ENCODE data around the gene TBPL1.

DNA sequence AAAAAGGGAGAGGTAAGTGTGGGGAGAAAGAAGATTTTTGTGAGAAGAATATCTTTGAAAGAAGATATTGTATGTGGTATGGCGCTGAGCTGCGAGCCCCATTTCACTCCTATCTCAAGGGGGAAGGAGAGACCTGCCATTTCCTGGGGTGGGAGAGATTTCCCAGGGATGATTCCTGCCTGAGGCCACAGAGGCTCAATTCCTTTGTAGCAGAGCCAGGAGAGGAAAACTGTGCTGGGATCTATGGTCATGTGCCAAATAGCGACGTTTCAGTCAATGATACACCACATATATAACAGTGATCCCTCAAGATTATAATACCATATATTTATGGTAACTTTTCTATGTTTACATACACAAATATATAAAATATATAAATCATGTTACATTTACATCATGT is 35.2 kb upstream of the TBPL1 start:
- TF ChIP-seq SPI1 (IDR thresholded peaks at IDR 0.05; ENCODE audit: borderline replicate concordance, low read depth, low read length) (no peak), PTTG1 (tag; IDR thresholded peaks at IDR 0.05; ENCODE audit: low read depth) (no peak), RAD51 (IDR thresholded peaks at IDR 0.05; ENCODE audit: borderline replicate concordance, low read depth) (no peak), GTF2E2 (tag; IDR thresholded peaks at IDR 0.05) (no peak), NFYB (IDR thresholded peaks at IDR 0.05; ENCODE audit: extremely low read depth, insufficient read length) (no peak), RBM39 (optimal IDR thresholded peaks at IDR 0.05; ENCODE audit: low read depth, low read length) (no peak), ZFX (CRISPR knock-in tag; IDR thresholded peaks at IDR 0.05) (no peak), FOSL1 (tag; conservative IDR thresholded peaks at IDR 0.05) (no peak)
- TF ChIP-seq, protein P1, sequence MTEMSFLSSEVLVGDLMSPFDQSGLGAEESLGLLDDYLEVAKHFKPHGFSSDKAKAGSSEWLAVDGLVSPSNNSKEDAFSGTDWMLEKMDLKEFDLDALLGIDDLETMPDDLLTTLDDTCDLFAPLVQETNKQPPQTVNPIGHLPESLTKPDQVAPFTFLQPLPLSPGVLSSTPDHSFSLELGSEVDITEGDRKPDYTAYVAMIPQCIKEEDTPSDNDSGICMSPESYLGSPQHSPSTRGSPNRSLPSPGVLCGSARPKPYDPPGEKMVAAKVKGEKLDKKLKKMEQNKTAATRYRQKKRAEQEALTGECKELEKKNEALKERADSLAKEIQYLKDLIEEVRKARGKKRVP (CRISPR knock-in tag; IDR thresholded peaks at IDR 0.05), result no peak
- TF ChIP-seq, protein P2, sequence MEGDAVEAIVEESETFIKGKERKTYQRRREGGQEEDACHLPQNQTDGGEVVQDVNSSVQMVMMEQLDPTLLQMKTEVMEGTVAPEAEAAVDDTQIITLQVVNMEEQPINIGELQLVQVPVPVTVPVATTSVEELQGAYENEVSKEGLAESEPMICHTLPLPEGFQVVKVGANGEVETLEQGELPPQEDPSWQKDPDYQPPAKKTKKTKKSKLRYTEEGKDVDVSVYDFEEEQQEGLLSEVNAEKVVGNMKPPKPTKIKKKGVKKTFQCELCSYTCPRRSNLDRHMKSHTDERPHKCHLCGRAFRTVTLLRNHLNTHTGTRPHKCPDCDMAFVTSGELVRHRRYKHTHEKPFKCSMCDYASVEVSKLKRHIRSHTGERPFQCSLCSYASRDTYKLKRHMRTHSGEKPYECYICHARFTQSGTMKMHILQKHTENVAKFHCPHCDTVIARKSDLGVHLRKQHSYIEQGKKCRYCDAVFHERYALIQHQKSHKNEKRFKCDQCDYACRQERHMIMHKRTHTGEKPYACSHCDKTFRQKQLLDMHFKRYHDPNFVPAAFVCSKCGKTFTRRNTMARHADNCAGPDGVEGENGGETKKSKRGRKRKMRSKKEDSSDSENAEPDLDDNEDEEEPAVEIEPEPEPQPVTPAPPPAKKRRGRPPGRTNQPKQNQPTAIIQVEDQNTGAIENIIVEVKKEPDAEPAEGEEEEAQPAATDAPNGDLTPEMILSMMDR (IDR thresholded peaks at IDR 0.05 in 2 of 3, conservative IDR thresholded peaks at IDR 0.05 in 1 of 3; ENCODE audit: insufficient read depth in 2 of 3, low read depth in 1 of 3, low read length in 3 of 3), result no peak
- TF ChIP-seq, protein P3, sequence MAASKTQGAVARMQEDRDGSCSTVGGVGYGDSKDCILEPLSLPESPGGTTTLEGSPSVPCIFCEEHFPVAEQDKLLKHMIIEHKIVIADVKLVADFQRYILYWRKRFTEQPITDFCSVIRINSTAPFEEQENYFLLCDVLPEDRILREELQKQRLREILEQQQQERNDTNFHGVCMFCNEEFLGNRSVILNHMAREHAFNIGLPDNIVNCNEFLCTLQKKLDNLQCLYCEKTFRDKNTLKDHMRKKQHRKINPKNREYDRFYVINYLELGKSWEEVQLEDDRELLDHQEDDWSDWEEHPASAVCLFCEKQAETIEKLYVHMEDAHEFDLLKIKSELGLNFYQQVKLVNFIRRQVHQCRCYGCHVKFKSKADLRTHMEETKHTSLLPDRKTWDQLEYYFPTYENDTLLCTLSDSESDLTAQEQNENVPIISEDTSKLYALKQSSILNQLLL (CRISPR knock-in tag; IDR thresholded peaks at IDR 0.05; ENCODE audit: borderline replicate concordance), result no peak

Measured in K562 (cell line).